Left renal pelvis (tissue), 4 donors: Measurements from ENCODE around the gene COL4A1. TPM values are rescaled to one million over a fixed set of nuclear protein-coding genes. Genes with fewer than 3 reads are reported as not detected.

ENCODE experiments used
- DNase-seq, 4 donors: peaks; one replicate each; pipeline ENCODE4 v3.0.0-alpha.2; 2013; ENCODE audit warnings: low read depth in 4 of 4, low spot score in 3 of 4
- polyA plus RNA-seq, 4 donors: library from polyadenylated mRNA; unstranded; fragments of 120-200 nt; gene quantifications; one replicate each; pipeline ENCODE4 v1.2.1, GENCODE V29; 2013; ENCODE audit not compliant: insufficient read length in 4 of 4

The COL4A1 gene
- polyA plus RNA-seq, 4 donors, result 420 to 713 (median 538) TPM

DNA sequence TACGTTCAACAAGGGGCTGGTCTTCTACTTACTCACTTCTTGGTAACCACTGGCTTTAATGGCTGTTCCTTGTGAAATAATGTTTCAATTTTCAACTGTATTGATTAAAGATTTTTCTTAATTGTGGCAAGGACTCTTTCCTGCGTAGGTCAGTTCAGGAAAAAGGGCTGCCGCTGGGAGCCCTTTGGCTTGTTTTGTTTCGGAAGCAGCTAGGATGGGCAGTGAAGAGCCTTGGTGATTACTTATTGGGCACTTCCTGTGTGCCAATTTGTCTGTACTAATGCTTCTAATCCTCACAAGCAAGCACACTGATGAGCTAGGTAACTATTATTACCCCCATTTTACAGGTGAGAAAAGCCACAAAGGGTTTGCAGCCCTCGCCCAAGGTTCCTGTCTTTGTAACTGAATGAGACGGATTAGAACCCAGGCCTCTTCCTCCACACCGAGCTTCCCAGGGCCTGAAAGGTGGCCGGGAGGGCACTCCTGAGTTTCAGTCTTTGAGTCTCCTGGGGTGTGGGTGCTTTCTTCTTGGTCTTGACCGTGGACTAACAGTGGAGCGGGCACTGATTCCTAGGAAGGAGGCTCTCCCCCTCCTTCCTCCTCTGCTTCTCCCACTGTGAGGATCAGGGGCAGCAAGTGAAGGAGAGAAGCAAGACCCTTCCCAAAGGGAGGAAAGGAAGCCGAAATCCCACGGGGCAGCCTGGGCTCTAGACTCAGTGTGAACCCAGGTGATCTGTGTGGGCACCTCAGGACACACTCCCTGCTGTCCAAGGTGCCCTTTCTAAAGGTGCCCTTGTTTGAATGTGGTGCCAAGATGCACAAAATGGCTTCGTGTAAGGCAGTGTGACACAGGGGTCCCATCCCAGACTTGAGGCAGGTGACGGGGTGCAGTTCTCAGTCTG, 3.8 kb upstream of the COL4A1 start:
- no peak for DNase-seq

DNA sequence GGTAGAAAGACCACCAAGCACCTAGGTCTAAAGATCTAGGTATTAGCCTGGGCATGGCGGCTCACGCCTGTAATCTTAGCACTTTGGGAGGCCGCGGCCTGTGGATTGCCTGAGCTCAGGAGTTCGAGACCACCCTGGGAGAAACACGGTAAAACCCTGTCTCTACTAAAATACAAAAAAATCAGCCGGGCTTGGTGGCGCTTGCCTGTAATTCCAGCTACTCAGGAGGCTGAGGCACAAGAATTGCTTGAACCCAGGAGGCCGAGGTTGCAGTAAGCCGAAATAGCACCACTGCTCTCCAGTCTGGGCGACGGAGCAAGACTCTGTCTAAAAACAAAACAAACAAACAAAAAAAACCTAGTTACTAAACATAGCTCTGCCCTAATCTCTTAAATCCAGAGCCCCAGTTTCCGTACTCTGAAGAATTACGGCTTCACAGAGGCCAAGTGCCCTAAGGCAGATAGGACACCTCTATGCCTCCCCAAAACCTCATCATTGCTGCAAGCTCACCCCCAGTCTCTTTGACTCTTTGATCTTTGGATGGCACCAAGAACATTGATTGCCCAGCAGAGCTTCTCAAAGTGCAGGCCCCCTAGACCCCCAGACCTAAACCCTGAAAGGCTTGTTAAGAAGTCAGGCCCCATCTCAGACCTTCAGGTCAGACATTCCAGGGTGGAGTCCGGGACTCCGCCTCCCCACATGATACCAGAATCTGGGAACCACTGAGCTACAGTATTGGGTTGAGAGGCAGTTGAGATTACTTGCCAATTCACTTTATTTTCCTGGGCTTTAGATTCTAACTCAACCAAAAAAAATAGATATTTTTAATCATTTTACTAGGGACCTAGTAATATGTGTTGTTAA, 2.9 kb upstream of the COL4A1 start:
- DNase-seq, result no peak

DNA sequence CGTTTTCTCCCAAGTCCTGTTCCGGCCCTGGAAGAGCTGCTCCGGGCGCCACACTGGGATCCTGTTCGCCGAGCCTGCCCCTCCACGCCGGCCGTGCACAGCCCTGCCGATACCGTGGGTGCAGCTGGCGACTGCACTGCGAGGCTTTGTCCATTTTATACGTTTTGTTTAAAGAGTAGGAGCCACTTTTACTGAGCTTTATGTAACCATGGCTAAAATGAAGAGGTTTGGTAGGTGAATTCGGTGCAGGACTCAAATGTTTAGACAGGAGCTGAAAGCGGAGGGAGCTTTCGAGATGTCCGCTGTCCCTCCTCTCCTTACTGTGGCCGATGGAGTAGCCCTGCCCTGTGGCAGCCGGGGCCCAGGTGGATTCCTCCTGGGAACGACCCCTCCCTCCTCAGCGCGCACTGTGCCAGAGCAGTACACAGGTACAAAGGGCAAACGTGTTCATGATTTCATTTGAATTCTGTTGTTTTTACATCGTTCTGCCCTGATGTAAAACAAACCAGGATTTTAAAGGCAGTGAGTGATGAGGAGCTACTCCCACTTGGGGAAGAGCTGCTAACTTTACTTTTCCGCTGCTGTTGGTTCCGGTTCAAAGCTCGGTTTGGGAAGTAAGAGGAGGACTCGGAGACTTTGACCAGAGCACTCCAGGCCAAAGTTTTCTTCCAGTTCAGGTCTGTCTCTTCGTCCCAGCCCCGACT, 1.9 kb upstream of the COL4A1 start:
- no peak for DNase-seq

DNA sequence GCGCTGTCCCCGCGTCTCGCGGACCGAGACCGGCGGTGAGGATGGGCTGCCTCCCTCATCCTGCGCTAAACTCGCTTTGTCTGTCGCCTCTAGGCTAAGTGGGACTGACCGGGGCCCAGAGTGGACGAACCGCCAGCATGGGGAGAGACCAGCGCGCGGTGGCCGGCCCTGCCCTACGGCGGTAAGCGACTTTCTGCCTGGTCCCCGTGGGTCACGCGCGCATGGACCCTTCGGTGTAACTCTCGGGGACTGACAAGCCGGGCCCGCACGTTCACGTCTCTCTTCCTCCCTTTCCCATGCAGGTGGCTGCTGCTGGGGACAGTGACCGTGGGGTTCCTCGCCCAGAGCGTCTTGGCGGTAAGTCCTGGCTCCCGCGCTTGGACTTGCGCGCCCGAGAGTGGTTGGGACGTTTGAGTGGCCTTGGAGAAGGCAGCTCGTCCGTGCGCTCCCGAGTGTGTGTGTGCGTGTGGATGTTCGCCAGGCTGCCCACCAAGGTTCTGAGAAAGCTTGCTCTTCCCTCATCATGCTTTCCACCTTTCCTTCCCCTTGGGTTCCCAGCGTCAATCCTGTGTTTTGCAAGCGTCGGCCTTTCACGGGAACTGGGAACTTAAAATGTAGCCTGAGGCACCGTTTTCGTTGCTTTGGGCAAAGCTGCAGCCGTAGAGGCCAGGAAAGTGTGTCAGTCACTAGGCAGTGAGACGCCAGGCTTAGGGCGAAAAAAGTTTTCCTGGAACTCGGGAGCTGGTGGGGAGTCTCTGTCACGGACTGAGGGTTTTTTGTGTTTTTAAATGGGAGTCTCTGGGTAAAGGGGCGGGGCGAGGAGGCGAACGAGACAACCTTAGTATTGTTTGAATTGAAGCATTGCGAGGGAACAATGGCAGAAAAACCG, 1.1 kb upstream of the COL4A1 start:
- DNase-seq, result no peak

DNA sequence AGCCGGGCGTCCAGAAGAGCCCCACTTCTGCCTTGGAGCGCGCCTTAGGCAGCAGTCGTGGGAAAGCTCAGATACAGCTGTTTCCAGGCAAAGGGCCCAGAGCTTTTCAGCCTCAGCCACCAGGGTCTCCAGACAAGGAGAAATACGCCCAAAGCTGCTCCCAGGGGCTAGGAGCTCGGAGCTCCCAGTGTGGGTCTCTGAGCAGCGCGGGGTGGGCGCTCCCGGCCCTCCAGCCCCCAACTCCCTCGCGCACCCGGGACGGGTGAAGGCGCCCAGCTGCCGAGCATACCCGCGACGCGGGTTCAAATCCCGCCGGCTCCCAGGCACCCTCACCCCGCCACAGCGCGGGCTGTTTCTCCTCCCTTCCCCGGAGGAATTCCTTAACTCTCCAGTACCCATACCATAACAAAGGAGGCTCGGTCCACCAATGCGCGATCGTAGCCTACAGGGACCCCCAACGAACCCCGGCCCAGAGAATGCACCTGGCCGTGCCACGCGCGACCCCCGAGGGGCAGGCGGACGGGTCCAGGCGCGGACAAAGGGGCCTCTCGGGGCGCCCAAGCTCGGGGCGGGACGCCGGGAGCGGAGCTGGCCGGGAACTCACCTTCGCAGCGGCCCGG, 507 bp downstream of the COL4A1 start:
- DNase-seq, result no peak

DNA sequence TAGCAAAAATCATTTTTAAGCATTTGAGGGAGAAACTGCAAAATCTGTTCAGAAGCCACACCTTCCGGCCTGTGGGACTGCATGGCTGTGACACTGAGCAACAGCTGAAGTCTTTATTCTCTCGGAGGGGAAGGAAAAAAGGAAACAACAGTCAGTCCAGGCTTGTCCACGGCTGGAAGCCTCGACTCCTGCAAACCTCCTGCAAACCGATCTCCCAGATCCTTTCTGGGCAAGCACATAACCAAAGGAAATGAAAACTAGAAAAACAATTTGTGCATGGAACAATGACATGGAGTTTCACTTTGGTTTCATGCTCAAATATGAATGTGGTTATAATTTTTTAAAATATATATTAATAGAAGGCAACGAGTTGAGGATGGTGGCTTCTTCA, 1.0 kb downstream of the COL4A1 start:
- DNase-seq, result no peak

DNA sequence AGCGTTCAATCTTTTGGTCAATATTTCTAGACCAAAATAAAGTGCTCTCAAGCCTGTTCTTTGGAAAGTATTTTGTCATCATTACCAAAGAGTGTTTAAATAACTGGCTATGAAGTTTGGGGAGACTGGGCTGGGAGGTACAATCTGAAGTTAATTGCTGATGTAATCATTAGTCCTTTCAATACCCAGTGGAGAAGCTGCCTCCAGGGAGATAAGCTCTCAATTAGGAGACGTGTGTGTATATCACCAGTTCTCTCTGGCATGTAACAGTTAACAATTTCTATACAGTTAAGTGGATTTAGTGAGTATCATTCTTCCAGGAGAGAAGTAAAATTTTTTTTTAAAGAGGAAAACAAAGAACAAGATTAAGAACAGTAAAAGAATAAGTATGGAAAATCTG, 1.4 kb downstream of the COL4A1 start:
- DNase-seq, result no peak

DNA sequence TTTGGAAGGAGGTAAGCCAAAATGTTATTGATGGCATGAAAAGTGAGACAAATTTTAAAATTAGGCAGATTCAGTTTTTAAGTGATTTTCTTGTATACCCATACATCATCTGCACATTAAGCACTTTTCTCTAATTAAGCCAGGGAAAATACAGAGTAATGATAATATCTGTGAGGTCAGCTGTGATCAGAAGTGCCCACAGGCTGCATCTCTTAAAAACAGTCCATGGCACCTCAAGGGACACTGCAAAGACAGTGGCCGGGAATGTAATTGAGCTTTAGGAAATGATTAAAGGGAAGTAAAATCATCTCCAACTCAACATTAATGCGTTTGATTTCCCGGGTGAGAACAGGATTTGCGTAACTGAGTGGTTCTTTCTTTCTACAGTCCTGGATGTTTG, 2.0 kb downstream of the COL4A1 start:
- no peak for DNase-seq

DNA sequence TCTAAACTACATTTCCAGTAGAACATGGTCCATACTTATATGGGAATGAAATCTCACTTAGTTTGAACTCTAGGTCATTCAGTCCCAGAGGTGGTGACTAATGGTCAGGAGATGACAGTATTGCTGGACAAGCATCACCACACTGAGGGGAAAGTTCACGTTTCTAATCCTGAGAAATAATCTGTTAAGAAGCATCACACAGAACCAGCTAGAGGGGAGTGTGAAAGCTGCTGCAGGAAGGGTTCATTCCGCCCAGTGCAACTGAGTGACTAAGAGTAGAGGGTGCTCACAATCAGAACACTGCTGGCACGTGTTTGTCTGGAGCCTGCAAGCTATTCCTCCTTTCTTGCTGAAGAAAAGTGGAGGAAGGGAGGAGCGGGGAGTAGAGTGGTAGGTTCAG, 2.7 kb downstream of the COL4A1 start:
- no peak for DNase-seq

DNA sequence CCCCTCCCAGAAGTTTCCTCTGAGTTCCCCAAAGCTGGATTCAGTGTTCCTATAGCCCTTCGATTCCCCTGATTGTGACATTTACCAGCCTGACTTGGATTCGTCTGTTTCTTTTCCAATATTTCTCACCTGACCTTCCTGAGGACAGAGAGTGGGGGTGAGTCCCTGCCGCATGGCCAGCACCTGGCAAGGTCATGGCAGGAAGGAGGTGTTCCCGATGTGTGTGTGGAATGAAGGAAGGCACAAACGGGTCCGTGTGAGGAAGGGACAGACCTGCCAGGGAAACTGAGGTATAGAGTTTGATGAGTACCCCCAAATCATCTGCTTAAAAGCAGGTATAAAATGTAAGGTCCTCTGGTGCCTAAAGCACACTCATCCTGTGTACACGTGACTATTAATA, 3.3 kb downstream of the COL4A1 start:
- no peak for DNase-seq

DNA sequence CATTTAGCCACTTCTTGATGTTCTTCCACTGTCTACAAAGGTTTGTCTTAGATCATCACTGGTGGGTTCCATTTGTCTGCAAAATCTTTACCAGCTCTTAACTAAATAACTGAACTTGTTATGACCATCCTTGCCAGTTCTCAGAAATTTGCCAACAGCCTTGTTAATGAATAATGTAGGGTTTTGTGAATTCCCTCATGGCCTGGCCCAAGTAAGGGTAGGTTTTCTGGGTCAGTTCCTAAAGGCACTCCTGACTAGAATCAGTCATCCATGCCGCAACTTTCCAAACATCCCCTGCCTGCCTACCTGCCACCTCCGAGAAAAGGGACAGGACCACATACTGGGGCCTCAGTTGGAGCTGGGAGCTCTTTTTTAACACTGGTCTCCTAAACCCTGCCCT, 4.0 kb downstream of the COL4A1 start:
- DNase-seq, result no peak

DNA sequence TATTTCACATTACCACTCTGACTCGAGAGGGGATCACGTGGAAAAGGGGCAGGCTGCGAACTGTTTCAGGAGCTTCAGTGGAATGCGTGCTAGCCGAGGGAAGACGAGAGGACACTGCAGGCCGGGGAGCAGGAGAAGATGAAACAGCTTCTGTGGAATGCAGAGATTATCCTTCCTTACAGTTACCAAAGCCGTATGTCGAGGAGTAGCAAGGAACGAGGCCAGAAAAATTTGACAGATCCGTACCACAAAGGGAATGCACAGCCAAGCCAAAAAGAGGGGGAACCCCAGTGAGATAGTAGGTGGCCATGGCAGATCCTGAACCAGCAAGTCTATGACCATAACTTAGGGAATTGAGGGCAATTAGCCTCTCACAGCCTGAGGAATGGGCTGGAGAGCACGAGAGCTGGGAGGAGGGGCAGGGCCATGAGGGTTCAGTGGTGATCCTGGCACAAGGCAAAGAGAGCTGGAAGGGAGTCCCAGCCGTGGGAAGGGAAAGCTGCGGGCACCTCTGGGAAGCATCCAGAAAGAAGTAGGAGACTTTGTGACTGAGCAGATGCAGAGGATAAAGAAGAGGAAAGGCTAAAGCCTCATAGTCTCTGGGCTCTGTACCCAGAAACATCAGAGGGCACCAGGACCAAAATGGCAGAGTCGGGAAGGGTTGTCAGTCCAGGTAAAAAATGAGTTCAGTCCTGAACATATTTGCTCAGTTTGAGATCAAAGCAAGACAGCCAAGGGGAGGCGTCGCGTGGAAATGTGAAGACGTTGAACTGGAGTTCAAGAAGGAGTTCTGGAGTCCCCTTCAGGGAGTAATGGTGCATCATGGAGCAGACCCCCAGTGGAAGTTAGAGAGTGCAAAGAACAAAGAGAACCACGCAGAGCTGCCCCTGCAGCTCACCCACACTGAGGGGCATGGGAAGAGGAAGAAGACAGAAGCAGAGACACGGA, 5.1 kb downstream of the COL4A1 start:
- DNase-seq, result no peak

DNA sequence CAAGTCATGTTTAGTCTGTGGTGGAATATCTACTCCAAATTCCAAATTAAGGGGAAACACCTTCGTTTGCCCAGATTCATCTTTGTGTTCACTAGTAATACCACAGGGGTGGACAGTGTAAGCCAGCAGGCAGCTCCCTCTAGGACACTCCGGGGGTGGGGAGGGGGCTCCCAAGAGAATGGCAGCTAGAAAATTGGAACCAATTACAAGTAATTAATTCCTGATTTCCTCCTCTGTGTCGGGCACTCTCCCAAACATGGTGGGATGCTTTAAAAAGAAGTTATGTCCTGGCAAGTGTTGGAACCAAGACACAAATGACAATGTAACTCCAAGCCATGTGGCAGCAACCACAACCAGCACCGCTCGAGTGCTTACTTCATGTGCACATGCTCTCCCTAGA, 5.9 kb downstream of the COL4A1 start:
- no peak for DNase-seq

DNA sequence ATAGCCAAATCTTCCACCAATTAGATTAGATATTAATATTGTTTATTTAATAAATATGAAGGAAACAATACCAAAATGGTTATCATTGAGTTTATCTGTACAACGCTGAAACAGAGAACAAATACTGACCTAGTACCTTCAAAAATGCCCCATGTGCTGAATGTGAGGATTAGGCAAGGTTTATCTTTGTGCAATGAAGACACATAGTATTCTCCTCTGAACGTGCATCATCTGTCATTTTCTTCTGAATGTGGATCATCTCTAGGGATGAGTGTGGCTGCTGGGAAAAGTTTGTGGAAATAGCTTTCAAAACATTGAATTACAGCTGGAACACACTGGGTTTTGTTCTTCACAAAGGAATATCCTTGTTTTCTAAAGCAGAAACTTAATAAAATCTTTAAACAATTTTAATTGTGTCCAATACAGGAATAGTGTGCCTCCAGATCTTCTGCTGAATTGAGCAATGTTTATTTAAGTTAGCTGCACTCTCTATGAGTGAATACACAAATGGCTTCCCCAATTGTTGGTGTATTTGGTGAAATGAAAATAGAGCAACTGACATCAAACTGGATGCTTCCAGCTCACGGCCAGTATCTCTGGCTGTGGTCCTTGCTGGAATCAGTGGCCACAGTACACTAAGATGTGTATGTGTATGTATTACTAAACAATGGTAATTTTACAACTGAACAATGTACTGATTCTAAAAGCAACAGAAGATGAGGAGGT, 6.7 kb downstream of the COL4A1 start:
- no peak for DNase-seq

DNA sequence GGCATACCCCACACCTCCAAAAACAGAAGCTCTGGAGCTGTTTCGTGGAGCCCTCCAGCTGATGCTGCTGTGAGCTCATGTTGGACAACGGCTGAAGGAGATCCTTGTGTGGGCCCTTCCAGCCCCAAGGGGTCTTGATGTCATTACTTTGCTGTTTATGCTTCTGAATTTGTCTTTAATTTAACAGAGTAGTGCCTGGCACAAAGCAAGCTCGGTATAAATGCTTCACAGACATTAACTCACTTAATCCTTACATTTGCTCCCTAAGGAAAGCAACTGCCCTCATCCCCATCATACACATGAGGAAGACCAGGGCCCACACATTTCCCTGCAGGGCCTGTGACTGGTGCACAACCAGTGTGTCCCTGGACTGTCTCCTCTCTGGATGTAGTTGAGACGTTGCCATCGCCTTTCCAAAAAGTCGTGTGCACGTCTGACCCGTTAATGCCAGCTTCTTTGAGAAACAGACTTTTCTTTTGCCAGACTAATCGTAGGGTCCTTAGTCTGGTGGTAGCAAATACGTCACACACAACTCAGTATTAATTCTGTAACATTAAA, 7.6 kb downstream of the COL4A1 start:
- DNase-seq, result no peak

DNA sequence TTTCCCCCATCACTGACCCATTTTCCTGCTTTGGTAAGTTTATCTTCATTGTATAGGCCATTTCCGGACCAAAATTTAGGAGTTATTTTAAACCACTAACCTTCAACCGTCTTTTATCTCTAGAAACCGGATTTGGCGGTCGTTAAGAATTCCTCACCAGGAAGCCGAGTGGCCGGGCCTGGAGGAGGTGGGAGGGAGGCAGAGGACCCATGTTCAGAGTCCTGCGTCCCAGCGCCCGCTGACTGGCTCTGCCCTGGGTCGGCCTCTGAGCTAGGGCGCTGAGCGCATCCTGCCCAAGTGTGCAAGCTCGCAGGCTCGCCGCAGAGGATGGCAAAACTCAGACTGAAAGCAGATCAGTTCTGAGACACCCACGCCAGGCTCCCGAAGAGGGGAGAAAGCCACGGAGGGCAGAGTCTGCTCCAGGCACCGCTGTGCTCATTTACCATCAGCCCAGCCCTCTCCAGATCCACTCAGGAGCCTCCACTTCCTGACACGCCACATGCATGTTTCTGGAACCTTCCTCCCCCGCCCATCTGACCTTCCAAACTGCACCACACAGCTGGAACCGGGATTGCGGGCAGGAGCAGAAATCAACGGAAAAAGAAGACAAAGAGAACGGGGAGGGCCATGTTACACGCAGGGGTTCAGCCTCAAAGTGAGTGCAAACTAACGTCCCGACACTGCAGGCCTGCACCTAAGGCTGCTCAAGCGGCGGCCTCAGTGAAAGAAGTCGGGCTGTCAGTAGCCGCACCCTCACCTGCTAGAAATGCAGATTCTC, 8.3 kb downstream of the COL4A1 start:
- DNase-seq, result no peak
